ENCODE results near the gene IGF1R. TPM values are rescaled to one million over a fixed set of nuclear protein-coding genes. Genes with fewer than 3 reads are reported as not detected.

The IGF1R gene
- total RNA-seq, 1 donor from 2014 or later: 62.7 TPM

DNA sequence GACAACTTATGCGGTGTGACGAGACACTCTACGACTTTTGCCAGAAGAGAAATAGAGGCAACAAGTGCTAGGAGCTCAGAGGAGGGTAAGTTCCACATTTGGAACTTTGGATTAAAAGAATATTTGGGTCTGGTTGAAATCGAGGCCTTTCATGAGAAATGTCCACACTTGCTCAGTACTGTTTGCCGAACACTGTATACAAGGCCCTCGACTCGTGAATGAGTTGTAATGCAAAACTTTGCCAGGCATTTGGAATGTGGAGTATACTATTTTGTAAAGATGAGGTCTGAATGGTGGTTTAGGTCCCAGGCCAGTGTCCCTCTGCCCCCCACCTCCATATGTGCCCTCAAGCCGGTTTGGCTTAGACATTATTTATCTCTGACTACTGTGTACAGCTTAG lies 73.9 kb downstream of the IGF1R start:
- no peak overlapping the region for H3K4me3 ChIP-seq (ENCODE audit: low read depth, low read length)
- no peaks in the 10 kb centered on the region for H3K36me3 ChIP-seq (ENCODE audit: control insufficient read depth, insufficient read depth, low read length)
- H3K27me3 ChIP-seq (ENCODE audit: control insufficient read depth, insufficient read depth, low read length): no peaks in the 10 kb centered on the region
- TF ChIP-seq, protein P1, sequence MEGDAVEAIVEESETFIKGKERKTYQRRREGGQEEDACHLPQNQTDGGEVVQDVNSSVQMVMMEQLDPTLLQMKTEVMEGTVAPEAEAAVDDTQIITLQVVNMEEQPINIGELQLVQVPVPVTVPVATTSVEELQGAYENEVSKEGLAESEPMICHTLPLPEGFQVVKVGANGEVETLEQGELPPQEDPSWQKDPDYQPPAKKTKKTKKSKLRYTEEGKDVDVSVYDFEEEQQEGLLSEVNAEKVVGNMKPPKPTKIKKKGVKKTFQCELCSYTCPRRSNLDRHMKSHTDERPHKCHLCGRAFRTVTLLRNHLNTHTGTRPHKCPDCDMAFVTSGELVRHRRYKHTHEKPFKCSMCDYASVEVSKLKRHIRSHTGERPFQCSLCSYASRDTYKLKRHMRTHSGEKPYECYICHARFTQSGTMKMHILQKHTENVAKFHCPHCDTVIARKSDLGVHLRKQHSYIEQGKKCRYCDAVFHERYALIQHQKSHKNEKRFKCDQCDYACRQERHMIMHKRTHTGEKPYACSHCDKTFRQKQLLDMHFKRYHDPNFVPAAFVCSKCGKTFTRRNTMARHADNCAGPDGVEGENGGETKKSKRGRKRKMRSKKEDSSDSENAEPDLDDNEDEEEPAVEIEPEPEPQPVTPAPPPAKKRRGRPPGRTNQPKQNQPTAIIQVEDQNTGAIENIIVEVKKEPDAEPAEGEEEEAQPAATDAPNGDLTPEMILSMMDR (IDR thresholded peaks at IDR 0.05; ENCODE audit: insufficient read depth, low read length, poor library complexity, severe bottlenecking): no peak
- DNase-seq (ENCODE audit: low read depth): no peak

DNA sequence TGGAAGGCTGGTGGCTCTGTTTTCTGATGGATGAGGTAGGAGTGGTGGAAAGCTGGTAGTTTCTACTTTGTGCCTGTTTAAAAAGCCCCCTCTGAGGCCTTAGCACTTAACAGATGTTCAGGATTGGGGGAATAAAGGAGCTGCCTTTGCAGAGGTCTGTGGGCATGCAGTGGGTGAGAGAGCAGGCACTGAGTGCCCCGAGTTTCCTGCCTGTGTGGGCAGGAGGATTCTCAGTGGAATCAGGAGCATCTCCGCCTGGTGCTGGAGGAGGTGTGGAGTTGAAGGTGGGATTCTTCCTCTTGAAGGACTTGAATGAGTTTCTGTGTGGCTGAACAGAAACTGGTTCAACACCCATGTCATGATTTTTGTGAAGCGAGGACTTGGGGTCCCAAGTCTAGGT lies 74.3 kb downstream of the IGF1R start:
- Histone ChIP-seq H3K36me3 (ENCODE audit: control insufficient read depth, insufficient read depth, low read length) (no peaks in the 10 kb centered on the region), H3K27me3 (ENCODE audit: control insufficient read depth, insufficient read depth, low read length) (no peaks in the 10 kb centered on the region), H3K4me3 (ENCODE audit: low read depth, low read length) (no peak overlapping the region)
- TF ChIP-seq, protein P1 (IDR thresholded peaks at IDR 0.05; ENCODE audit: insufficient read depth, low read length, poor library complexity, severe bottlenecking): no peak
- no peak for DNase-seq (ENCODE audit: low read depth)

DNA sequence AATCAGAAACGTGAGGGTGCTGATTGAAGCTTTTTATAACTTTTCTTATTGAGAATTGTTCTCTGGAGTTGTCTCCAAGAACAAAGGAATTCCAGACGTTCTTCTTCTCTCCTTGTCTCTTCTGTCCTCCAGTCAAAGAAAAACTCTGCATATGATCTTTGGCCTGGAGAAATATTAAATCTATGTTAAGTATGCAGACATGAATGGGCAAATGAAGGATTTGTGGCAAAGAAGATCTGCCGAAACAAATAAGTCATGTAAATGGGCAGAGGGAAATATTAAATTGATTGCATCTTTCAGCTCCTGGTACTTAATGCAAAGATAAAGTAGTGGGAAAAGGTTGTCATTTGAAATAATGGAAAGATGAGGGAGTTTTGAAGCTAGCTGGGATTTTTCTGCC lies 74.9 kb downstream of the IGF1R start:
- Histone ChIP-seq H3K36me3 (ENCODE audit: control insufficient read depth, insufficient read depth, low read length) (no peaks in the 10 kb centered on the region), H3K4me3 (ENCODE audit: low read depth, low read length) (no peak overlapping the region), H3K27me3 (ENCODE audit: control insufficient read depth, insufficient read depth, low read length) (no peaks in the 10 kb centered on the region)
- no peak for DNase-seq (ENCODE audit: low read depth)
- TF ChIP-seq, protein P1 (IDR thresholded peaks at IDR 0.05; ENCODE audit: insufficient read depth, low read length, poor library complexity, severe bottlenecking): no peak

DNA sequence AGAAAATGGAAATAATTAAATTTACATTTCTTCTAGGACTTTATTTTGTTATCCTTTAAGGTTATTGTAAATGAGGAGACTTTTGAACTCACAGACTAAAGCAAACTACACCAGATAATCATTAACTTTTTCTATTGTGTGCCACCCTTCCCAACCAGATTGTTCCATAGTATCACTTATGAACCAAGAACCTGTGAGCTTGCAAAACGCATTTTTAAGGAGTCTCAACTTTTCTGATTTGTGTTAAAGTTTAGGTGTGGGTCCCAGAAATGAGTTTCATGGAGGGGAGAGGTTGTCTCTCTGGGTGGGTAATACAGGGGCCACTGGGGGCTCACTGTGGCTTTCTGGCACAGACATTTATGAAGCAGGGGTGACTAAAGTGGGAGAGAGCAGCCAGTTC lies 75.7 kb downstream of the IGF1R start:
- TF ChIP-seq, protein P1 (IDR thresholded peaks at IDR 0.05; ENCODE audit: insufficient read depth, low read length, poor library complexity, severe bottlenecking): no peak
- no peak for DNase-seq (ENCODE audit: low read depth)

DNA sequence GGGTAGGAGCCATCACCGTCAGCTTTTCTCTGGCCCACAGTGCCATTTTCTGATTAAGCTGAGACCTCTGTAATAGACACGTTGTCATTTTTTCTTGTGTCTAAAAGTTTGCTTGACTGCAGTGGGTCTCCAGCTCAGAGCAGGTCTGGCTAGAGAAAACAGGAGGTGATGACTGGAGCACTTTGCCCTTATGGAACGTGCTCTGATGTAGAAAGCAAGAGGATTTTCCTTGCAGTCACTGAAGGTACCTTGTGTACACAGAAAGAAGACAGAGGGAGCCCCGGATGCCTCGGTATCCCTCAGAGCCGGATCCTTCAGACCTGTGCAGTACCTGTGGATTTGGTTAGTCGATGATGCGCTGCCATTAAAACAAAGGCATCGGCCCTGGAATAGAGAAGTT lies 76.2 kb downstream of the IGF1R start:
- H3K27me3 ChIP-seq (ENCODE audit: control insufficient read depth, insufficient read depth, low read length): no peaks in the 10 kb centered on the region
- H3K36me3 ChIP-seq (ENCODE audit: control insufficient read depth, insufficient read depth, low read length): no peaks in the 10 kb centered on the region
- TF ChIP-seq, protein P1 (IDR thresholded peaks at IDR 0.05; ENCODE audit: insufficient read depth, low read length, poor library complexity, severe bottlenecking): no peak
- H3K4me3 ChIP-seq (ENCODE audit: low read depth, low read length): no peak overlapping the region
- DNase-seq (ENCODE audit: low read depth): no peak

More for the DNA sequence above, 75.7 kb downstream of the IGF1R start:
- Histone ChIP-seq H3K4me3 (ENCODE audit: low read depth, low read length) (no peak overlapping the region), H3K36me3 (ENCODE audit: control insufficient read depth, insufficient read depth, low read length) (no peaks in the 10 kb centered on the region), H3K27me3 (ENCODE audit: control insufficient read depth, insufficient read depth, low read length) (no peaks in the 10 kb centered on the region)

DNA sequence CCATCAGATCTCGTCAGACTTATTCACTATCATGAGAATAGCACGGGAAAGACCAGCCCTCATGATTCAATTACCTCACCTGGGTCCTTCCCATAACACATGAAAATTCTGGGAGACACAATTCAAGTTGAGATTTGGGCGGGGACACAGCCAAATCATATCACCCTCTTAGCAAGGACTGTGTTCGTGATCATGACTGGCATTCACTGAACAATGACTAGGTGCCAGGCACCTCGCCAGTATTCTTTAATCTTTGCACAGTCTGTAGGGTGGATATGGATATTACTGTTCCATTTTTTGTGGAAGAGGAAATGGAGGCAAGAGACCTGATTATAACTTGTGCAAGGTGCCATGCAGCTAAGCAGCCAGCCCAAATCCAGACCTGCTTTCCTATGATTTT lies 77.5 kb downstream of the IGF1R start:
- Histone ChIP-seq H3K27me3 (ENCODE audit: control insufficient read depth, insufficient read depth, low read length) (no peaks in the 10 kb centered on the region), H3K4me3 (ENCODE audit: low read depth, low read length) (no peak overlapping the region), H3K36me3 (ENCODE audit: control insufficient read depth, insufficient read depth, low read length) (no peaks in the 10 kb centered on the region)
- TF ChIP-seq, protein P1 (IDR thresholded peaks at IDR 0.05; ENCODE audit: insufficient read depth, low read length, poor library complexity, severe bottlenecking): no peak
- no peak for DNase-seq (ENCODE audit: low read depth)
